ENCODE data around the gene ARHGEF6.

Gene ARHGEF6

GRCh38 chrX:136764206-136764605, 16.5 kb downstream of the ARHGEF6 start:
- TF ChIP-seq HOXC10 (CRISPR knock-in tag; IDR thresholded peaks at IDR 0.05) = no peak
- TF ChIP-seq ZNF558 (tag by site-specific recombination; IDR thresholded peaks at IDR 0.05) = no peak
- TF ChIP-seq ZSCAN18 (tag by site-specific recombination; IDR thresholded peaks at IDR 0.05) = no peak
- TF ChIP-seq ZNF76 (tag by site-specific recombination; IDR thresholded peaks at IDR 0.05; ENCODE audit: borderline replicate concordance, low read depth) = no peak
- no peak for TF ChIP-seq ZNF292 (tag by site-specific recombination; IDR thresholded peaks at IDR 0.05; ENCODE audit: borderline replicate concordance, low read depth)
- no peak for TF ChIP-seq ZNF354C (tag by site-specific recombination; IDR thresholded peaks at IDR 0.05; ENCODE audit: borderline replicate concordance, low read depth)
- 0 out of 2 replicates have a peak, but pooled peaks have one; percentile 27 for TF ChIP-seq ZNF580 (tag by site-specific recombination; IDR thresholded peaks at IDR 0.05)
- peak; percentile 77 for TF ChIP-seq ZNF146 (tag by site-specific recombination; IDR thresholded peaks at IDR 0.05)
- no peak for TF ChIP-seq KLF9 (tag by site-specific recombination; IDR thresholded peaks at IDR 0.05; ENCODE audit: low read depth)
- TF ChIP-seq SALL2 (tag by site-specific recombination; IDR thresholded peaks at IDR 0.05; ENCODE audit: borderline replicate concordance) = no peak
- no peak for TF ChIP-seq ZNF37A (tag by site-specific recombination; IDR thresholded peaks at IDR 0.05)
- ChIA-PET POLR2A (interaction anchor here (0.6 kb wide), 1 partner anchor 132 kb away, joined by 3 read pairs; no protein-coding TSS in a partner anchor), CTCF (interaction anchor here (0.8 kb wide), 1 partner anchor 168 kb away, joined by 4 read pairs; no protein-coding TSS in a partner anchor)
- H3K27ac ChIP-seq (ENCODE audit: extremely low read depth, low read depth, low read length) = no peak overlapping the region
- no peak overlapping the region for H3K4me3 ChIP-seq (ENCODE audit: low read depth, low read length)
- no peaks in the 10 kb centered on the region for H3K9me3 ChIP-seq (ENCODE audit: control insufficient read depth, insufficient read depth, low read depth, low read length)
- H3K36me3 ChIP-seq (ENCODE audit: control insufficient read depth in 2 of 2, insufficient read depth in 1 of 2, low read length in 2 of 2) = no peaks in the 10 kb centered on the region
- peaks cover 9% of the 10 kb centered on the region for H3K4me1 ChIP-seq (ENCODE audit: control insufficient read depth, insufficient read depth, low read length)

GRCh38 chrX:136762820-136763452, 17.8 kb downstream of the ARHGEF6 start:
- POLR2A ChIA-PET = no interaction called here
- no peak for TF ChIP-seq ZBTB26 (tag by site-specific recombination; optimal IDR thresholded peaks at IDR 0.05)
- peak; percentile 23; the same call in 1 of the 2 replicates for TF ChIP-seq TCF7L2 (IDR thresholded peaks at IDR 0.05; ENCODE audit: borderline replicate concordance, low read depth, low read length)
- peak; percentile 42; the same call in 1 of the 2 replicates for TF ChIP-seq FEZF1 (tag by site-specific recombination; IDR thresholded peaks at IDR 0.05)
- Histone ChIP-seq H3K4me3 (ENCODE audit: low read depth, low read length) (no peak overlapping the region), H3K9me3 (ENCODE audit: control insufficient read depth, insufficient read depth, low read depth, low read length) (no peaks in the 10 kb centered on the region), H3K4me1 (ENCODE audit: control insufficient read depth, insufficient read depth, low read length) (peaks cover 6% of the 10 kb centered on the region), H3K36me3 (ENCODE audit: control insufficient read depth in 2 of 2, insufficient read depth in 1 of 2, low read length in 2 of 2) (no peaks in the 10 kb centered on the region), H3K27ac (ENCODE audit: extremely low read depth, low read depth, low read length) (no peak overlapping the region)
- CTCF ChIA-PET = interaction anchor here (1.0 kb wide), 1 partner anchor 10 kb away, joined by 3 read pairs; no protein-coding TSS in a partner anchor

- H3K27ac ChIP-seq (ENCODE audit: extremely low read depth, low read depth, low read length) = no peak overlapping the region
- ChIA-PET CTCF (no interaction called here), POLR2A (interaction anchor here (0.5 kb wide), 1 partner anchor 249 kb away, joined by 4 read pairs; no protein-coding TSS in a partner anchor)
- no peaks in the 10 kb centered on the region for H3K9me3 ChIP-seq (ENCODE audit: control insufficient read depth, insufficient read depth, low read depth, low read length)
- H3K4me3 ChIP-seq (ENCODE audit: low read depth, low read length) = no peak overlapping the region
- H3K4me1 ChIP-seq (ENCODE audit: control insufficient read depth, insufficient read depth, low read length) = peaks cover 4% of the 10 kb centered on the region
- H3K36me3 ChIP-seq (ENCODE audit: control insufficient read depth in 2 of 2, insufficient read depth in 1 of 2, low read length in 2 of 2) = no peaks in the 10 kb centered on the region
- TF ChIP-seq ZNF610 (tag by site-specific recombination; IDR thresholded peaks at IDR 0.05; ENCODE audit: borderline replicate concordance) (no peak), ATF2 (tag by site-specific recombination; IDR thresholded peaks at IDR 0.05; ENCODE audit: low read depth) (peak; percentile 65; the same call in 1 of the 2 replicates), IKZF3 (tag by site-specific recombination; IDR thresholded peaks at IDR 0.05) (no peak), ZNF76 (tag by site-specific recombination; IDR thresholded peaks at IDR 0.05; ENCODE audit: borderline replicate concordance, low read depth) (no peak), ZSCAN23 (tag by site-specific recombination; IDR thresholded peaks at IDR 0.05) (no peak)
Observed at GRCh38 chrX:136761421-136761820, 19.3 kb downstream of the ARHGEF6 start.

All from HEK293 (cell line).